GM12892 (cell line): ENCODE measurements around the gene CRB2.

ENCODE experiments used
- POLR2A ChIP-seq: IDR thresholded peaks from 2 replicates; pipeline ENCODE4 v1.6.1; 2011; ENCODE audit warnings: low read depth, low read length, control low read depth
- POLR2AphosphoS5 ChIP-seq: IDR thresholded peaks from 2 replicates; pipeline ENCODE4 v1.6.1; 2011; ENCODE audit warnings: low read depth, low read length, control low read depth

DNA sequence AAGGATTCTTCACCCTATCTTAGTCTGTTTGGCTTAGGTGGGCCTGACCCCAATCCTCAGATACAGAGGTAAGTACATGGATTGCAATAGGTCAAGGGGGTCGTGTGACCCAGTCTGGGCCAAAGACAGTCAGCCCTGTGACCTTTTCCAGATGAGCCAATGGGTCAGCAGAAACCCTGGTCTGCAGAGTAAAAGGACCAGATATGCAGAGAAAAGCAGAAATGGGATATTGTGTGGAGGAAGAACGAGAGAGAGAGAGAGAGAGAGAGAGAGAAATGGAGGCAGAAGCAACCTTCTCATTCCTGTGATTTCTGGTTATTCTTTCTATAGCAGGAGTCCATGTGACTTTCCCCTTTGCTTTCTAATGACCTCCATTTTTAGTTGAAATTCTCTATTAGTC, 40.4 kb upstream of the CRB2 start:
- no peak for TF ChIP-seq POLR2AphosphoS5
- no peak for TF ChIP-seq POLR2A
